IPS-18c (cell line): Measurements from ENCODE around the gene RANBP10.
"Not testable (repeated sequence)": the region's sequence is repeated elsewhere in the genome, so short reads cannot be mapped to it uniquely, and the experiment has no call there.

Experiments
- H3K4me3 ChIP-seq: 2 replicates; pipeline ENCODE4 v1.7.0; 2013; ENCODE audit warnings: low read depth, mild to moderate bottlenecking, low read length, moderate library complexity; ENCODE audit not compliant: insufficient read depth
- H3K9me3 ChIP-seq: one replicate; pipeline ENCODE4 v1.6.1; 2013; ENCODE audit warnings: mild to moderate bottlenecking, low read length, moderate library complexity; ENCODE audit not compliant: control insufficient read depth, insufficient read depth

Gene RANBP10

DNA sequence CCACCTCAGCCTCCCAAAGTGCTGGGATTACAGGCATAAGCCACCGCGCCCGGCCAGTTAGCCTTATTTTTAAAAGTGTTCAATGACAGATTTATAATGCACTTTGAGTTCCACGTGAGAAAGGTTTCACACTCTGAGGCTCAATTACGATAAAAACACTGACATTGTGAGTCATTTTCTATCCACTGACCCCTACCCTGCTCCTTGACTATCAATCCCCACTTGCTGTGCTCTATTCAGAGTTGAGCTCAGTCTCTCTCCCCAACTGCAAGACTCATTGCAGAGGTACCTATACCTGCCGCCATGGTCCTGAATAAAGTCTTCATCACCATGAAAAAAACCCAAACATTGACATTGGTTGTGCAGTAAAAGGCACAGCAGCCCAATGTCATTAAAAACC, 95.8 kb downstream of the RANBP10 start:
- no peaks in the 10 kb centered on the region for H3K9me3 ChIP-seq

GRCh38 chr16:67709050-67709449, 97.3 kb downstream of the RANBP10 start:
- H3K4me3 ChIP-seq: no peak overlapping the region
- no peaks in the 10 kb centered on the region for H3K9me3 ChIP-seq

More for the DNA sequence above, 95.8 kb downstream of the RANBP10 start:
- H3K4me3 ChIP-seq: no peak overlapping the region

- no peak overlapping the region for H3K4me3 ChIP-seq
- H3K9me3 ChIP-seq: no peaks in the 10 kb centered on the region
These were observed 98.0 kb downstream of the RANBP10 start for GRCh38 chr16:67708368-67708771.

- Histone ChIP-seq H3K4me3 (no peak overlapping the region), H3K9me3 (no peaks in the 10 kb centered on the region)
These were observed 98.6 kb downstream of the RANBP10 start for GRCh38 chr16:67707790-67708189.

GRCh38 chr16:67707210-67707609, 99.2 kb downstream of the RANBP10 start:
- Histone ChIP-seq H3K9me3 (no peaks in the 10 kb centered on the region), H3K4me3 (no peak overlapping the region)

- H3K4me3 ChIP-seq: no peak overlapping the region
- no peaks in the 10 kb centered on the region for H3K9me3 ChIP-seq
These were observed 102.2 kb downstream of the RANBP10 start for GRCh38 chr16:67704110-67704509.

DNA sequence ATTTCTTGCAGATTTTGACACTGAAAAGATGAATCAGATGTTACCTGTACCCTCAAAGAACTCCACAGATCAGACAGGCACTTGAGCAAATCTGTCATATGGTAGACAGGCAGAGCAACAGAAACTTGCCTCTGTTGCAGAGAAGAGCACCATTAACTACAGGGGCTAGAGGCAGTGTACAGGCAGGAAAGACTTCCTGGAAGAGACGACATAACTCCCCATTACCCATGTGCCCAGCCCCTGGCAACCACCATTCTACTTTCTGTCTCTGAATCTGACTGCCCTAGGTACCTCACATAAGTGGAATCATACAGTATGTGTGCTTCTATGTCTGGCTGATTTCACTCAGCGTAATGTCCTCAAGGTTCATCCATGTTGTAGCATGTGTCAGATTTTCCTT, 102.7 kb downstream of the RANBP10 start:
- Histone ChIP-seq H3K4me3 (no peak overlapping the region), H3K9me3 (no peaks in the 10 kb centered on the region)

- Histone ChIP-seq H3K4me3 (no peak overlapping the region), H3K9me3 (no peaks in the 10 kb centered on the region)
These were observed 104.2 kb downstream of the RANBP10 start for GRCh38 chr16:67702130-67702529.

DNA sequence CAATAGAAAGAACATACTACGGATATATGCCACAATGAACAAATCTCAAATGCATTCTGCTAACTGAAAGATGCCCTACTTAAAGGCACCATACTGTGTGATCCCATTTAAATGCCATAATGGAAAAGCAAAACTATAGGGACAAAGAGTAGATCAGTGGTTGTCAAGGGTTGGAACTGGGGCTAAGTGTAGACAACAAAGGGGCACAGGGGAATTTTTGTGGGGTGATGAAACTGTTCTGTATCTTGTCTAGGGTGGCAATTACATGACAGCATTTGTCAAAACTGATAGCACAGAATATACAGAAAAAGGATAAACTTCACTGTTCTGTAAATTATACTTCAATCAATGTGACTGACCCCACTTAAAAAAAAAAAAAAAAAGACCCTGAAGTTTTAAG, 104.9 kb downstream of the RANBP10 start:
- Histone ChIP-seq H3K4me3 (no peak overlapping the region), H3K9me3 (no peaks in the 10 kb centered on the region)

- Histone ChIP-seq H3K4me3 (no peak overlapping the region), H3K9me3 (no peaks in the 10 kb centered on the region)
These were observed 107.1 kb downstream of the RANBP10 start for GRCh38 chr16:67699265-67699664.

DNA sequence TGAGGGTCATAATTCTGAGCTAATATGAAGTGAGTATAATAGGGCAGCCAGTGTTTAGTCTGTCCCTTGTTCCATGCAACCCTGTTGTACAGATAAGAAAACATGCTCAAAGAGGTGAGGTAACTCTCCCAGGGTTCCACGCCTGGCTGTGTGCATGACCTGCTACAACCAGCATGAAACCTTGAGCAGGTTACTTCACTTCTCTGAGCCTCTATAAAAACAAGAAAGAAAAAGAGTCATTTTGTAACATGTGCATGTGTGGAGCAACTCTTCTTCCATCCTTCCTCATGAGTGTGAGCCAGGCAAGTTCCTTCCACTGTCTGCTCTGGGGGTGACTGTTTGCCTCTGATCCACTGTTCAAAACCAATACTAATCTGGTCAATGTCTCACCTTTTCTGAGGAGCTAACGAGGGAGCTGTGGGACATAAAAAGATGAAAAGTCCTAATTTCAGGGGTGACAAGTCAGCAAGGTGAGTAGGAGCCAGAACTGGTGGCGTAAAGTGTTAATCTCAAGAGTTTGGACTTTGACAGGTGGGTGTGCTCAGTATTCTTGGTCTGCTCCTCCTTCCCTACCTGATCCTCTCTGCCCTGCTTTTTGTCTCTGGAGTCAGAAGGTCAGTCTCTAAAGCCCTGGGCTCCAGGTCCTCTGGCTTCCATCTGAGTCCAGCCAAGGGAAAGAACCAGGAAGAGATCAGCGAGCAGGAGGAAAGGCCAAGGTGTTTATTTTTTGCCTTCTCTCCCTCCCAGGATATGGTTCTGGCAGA, 108.8 kb downstream of the RANBP10 start:
- H3K4me3 ChIP-seq: no peak overlapping the region
- no peaks in the 10 kb centered on the region for H3K9me3 ChIP-seq

- H3K4me3 ChIP-seq: no peak overlapping the region
- no peaks in the 10 kb centered on the region for H3K9me3 ChIP-seq
These were observed 111.7 kb downstream of the RANBP10 start for GRCh38 chr16:67694611-67695010.

- H3K9me3 ChIP-seq, H3K4me3 ChIP-seq: not testable (repeated sequence)
These were observed 112.7 kb downstream of the RANBP10 start for GRCh38 chr16:67693517-67694285.

DNA sequence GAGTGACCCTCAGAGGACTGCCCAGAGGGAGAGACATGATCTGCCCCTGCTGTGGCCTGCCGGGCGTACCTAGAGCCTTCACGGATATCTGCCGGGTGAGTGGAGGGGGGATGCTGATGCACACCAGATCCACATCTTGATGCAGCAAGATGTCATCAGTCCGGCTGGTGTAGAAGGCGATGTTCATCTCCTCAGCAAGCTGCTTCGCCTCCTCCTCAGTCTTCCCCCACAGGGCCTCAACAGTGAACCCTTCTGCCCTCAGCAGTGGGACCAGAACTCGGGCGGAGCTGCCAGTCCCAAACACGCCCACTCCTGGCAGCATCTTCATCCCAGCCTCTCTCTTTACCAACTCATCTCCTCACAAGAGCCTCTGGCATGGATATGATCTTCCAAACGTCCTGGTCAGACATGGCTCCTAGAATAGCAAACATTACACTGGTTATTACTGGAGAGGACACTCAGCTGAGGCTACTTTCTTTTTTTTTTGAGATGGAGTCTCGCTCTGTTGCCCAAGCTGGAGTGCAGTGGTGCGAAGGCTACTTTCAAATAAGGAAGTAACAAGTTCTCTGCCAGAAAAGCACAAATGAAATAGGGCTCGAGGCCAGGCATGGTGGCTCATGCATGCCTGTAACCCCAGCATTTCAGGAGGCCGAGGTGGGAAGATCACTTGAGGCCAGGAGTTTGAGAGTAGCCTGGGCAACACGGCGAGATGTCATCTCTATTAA, 120.8 kb downstream of the RANBP10 start:
- no peak overlapping the region for H3K4me3 ChIP-seq
- H3K9me3 ChIP-seq: no peaks in the 10 kb centered on the region

DNA sequence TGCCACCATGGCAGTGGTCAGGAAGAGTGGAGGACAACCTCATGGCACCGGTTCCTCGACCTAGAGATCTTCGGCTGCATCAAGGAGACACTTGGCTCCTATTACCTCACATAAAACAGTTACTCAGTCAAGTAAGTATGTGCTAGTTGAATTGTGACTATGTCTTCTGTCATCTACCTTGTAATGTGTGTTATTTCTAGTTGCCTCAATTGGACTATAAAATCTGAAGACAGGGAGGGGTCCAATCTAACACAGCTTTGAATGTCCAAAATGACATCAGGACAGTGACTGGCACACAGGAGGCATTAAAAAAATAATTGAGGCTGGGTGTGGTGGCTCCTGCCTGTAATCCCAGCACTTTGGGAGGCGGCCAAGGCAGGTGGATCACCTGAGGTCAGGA, 122.6 kb downstream of the RANBP10 start:
- Histone ChIP-seq H3K4me3 (no peak overlapping the region), H3K9me3 (no peaks in the 10 kb centered on the region)

- H3K4me3 ChIP-seq: no peak overlapping the region
- peaks cover 2% of the 10 kb centered on the region for H3K9me3 ChIP-seq
These were observed 126.1 kb downstream of the RANBP10 start for GRCh38 chr16:67679935-67680897.
